ENCODE measurements around the gene SRGAP1.

SRGAP1 gene

DNA sequence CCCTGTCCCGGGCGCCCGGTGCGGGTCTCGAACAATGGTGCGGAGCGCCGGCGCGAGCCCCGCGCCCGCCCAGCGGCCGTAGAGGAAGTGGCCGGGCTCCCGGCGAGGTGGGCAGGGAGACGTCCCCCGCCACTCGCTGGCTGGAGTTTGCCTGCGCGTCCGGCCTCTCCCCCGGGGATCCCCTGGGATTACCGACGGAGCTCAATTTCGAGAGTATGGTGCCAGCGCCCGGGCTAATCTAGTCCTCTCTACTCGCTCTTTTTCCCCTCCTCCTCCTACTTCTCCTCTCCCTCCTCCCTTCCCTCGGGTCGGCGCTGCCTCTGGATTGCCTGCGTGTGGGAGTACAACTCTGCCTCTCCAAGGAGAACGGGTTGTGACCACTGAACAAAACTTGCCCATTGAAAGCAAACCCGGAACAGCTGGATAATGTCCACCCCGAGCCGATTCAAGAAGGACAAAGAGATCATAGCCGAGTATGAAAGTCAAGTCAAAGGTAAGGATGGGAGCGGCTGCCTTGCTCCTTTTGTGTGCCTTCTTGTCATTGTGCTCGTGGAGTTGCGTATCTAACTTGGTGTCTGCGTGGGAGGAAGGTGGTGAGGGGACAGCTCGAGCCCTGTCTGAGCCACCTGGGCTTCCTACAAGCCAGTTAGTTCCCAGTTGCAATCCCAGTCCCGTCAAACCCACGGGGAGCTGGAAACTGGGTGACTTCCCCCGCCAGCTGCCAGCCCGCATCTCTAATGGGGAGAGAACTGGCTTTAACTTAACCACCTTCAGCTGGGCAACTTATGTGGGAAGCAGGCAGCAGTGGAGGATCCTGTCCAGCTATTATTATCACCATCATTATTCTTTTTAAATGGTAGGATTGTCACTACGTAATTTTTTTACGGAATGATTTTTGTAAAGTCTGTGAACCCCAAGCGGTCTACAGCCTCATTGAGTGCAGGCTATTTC is at the start of gene SRGAP1:
SRGAP1 (plus strand) TSS at position 310 of the 951 bp plus-strand sequence; CDS start at position 427, 117 bp downstream.
- TF ChIP-seq GATA3 (IDR thresholded peaks at IDR 0.05; ENCODE audit: low read depth, low read length) = no peak
- TF ChIP-seq GATA2 (IDR thresholded peaks at IDR 0.05; ENCODE audit: low read depth, low read length) = no peak

DNA sequence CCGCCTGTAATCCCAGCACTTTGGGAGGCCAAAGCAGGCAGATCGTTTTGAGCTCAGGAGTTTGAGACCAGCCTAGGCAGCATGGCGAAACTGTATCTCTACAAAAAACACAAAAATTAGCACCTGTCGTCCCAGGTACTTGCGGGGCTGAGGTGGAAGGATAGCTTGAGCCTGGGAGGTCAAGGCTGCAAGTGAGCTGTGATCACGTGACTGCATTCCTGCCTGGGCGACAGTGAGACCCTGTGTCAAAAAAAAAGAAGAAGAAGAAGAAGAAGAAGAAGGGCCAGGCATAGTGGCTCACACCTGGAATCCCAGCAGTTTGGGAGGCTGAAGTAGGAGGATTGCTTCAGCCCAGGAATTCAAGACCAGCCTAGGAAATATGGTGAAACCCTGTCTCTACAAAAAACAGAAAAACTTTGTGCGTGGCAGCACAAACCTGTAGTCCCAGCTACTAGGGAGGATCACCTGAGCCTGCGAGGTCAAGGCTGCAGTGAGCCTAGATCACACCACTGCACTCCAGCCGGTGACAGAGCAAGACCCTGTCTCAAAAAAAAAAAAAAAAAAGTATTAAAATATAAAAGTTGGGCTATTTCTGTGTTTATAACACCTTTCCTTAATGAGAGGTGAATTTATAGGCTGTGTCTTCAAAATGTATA is 49.3 kb upstream of the SRGAP1 start:
- TF ChIP-seq GATA2 (IDR thresholded peaks at IDR 0.05; ENCODE audit: low read depth, low read length) = no peak
- TF ChIP-seq GATA3 (IDR thresholded peaks at IDR 0.05; ENCODE audit: low read depth, low read length) = no peak

DNA sequence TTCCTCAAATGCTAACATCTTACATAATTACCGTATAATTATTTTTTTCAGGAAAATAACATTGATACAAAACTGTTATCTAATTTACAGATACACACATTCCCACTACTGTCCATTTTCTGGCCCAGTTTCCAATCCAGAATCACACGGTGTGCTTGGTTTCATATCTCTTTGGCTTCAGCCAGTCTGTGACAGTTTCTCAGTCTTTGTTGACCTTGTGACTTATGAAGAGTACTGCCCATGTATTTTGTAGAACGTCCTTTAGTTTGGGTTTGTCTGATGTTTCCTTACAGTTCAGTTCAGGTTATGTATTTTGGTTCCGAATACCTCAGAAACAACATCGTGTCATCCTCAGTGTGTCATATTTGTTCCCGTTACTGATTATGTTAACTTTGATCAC is 48.6 kb upstream of the SRGAP1 start:
- TF ChIP-seq GATA2 (IDR thresholded peaks at IDR 0.05; ENCODE audit: low read depth, low read length) (no peak), GATA3 (IDR thresholded peaks at IDR 0.05; ENCODE audit: low read depth, low read length) (no peak)

DNA sequence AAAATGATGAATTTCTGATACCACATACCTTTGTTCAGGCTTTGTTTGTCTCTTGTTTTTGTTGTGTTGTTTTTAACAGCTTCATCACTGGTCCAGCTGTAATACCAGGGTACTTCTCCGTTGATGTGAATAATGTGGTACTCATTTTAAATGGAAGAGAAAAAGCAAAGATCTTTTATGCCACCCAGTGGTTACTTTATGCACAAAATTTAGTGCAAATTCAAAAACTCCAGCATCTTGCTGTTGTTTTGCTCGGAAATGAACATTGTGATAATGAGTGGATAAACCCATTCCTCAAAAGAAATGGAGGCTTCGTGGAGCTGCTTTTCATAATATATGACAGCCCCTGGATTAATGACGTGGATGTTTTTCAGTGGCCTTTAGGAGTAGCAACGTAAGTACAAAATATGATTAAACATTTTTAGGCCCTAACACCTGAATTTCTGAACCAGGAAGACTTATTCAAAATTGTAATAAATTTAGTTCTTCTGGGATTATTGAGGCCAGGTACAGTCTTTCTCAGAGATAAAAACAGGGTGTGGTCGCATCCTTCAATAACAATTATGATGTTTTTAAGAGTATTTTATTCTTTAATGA is 42.4 kb upstream of the SRGAP1 start:
- no peak for TF ChIP-seq GATA3 (IDR thresholded peaks at IDR 0.05; ENCODE audit: low read depth, low read length)
- no peak for TF ChIP-seq GATA2 (IDR thresholded peaks at IDR 0.05; ENCODE audit: low read depth, low read length)

DNA sequence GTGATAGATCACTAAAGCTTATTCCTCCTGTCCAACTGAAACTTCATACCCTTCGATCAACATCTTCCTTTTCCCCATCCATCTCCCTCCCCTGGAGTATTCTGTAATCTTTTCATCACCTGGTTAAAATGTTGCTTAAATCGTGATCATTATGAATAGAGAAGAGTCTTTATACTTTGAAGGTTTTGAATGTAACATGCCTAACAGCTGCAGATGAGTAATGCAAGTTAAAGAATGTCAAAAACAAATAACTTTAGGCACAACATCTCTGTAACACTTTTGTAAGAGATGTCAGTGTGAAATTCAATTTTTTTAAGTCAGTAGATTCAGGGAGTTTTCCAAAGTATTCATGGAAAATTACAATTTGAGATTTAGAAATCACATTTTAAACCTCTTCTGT is 39.8 kb upstream of the SRGAP1 start:
- no peak for TF ChIP-seq GATA3 (IDR thresholded peaks at IDR 0.05; ENCODE audit: low read depth, low read length)
- TF ChIP-seq GATA2 (IDR thresholded peaks at IDR 0.05; ENCODE audit: low read depth, low read length) = no peak

DNA sequence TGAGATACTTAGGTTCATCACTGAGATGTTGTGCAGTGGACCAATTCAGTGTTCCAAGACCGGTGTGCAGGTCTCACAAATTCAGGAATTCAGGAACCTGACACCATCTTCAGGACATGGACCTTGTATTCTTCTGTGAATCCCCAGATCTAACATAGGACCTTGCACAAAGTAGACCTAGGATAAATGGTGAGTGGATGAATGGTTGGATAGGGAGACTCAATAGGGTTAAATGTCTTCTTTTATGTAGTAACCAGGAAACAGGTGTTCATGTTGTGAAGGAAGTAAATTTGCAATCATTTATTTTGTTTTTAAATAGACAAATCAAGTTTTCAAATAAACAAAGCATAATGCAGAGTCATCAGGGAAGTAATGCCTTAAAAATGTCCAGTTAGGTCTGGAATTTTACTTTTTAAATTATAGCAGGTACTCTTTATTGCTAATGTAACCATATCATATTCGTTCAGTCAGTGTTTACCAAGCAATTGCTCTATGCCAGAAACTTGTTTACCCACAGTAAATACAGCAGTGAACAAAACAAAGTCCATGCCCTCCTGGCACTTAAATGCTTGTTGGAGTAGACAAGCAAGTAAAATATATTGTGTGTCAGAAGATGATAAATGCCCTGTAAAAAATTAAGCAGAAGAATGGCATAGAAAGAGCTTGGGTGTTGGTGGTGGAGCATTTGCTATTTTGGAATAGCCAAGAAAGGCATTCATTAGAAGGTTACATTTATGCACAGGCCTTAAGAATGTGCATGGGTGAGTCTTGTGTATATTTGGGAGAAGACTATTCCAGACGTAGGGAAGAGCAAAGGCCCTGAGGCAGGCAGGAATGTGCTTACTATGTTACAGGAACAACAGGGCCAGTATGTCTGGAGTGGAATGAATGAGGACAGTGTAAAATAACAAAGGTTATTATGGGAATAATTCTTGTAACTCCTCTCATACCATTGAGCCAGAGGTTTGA is 38.5 kb upstream of the SRGAP1 start:
- TF ChIP-seq GATA3 (IDR thresholded peaks at IDR 0.05; ENCODE audit: low read depth, low read length) (no peak), GATA2 (IDR thresholded peaks at IDR 0.05; ENCODE audit: low read depth, low read length) (no peak)

DNA sequence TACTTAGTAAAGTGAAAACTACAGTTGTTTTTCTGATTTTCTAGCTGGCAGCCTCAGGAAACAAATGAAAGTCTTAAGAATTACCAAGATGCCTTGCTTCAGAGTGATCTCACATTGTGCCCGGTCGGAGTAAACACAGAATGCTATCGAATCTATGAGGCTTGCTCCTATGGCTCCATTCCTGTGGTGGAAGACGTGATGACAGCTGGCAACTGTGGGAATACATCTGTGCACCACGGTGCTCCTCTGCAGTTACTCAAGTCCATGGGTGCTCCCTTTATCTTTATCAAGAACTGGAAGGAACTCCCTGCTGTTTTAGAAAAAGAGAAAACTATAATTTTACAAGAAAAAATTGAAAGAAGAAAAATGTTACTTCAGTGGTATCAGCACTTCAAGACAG is 35.9 kb upstream of the SRGAP1 start:
- TF ChIP-seq GATA3 (IDR thresholded peaks at IDR 0.05; ENCODE audit: low read depth, low read length) = no peak
- no peak for TF ChIP-seq GATA2 (IDR thresholded peaks at IDR 0.05; ENCODE audit: low read depth, low read length)

DNA sequence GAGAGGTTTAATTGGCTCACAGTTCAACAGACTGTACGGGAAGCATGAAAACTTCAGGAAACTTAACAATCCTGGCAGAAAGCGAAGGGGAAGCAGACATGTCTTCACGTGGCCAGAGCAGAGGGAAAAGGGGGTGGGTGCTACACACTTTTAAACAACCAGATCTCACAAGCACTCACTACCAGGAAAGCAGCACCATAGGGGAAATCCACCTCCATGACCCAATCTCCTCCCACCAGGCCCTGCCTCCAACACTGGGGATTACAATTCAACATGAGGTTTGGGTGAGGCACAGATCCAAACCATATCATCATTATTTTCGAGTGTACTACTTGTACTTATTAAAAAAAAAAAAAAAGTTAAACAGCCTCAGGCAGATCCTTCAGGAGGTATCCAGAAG is 34.9 kb upstream of the SRGAP1 start:
- TF ChIP-seq GATA3 (IDR thresholded peaks at IDR 0.05; ENCODE audit: low read depth, low read length) (no peak), GATA2 (IDR thresholded peaks at IDR 0.05; ENCODE audit: low read depth, low read length) (no peak)

DNA sequence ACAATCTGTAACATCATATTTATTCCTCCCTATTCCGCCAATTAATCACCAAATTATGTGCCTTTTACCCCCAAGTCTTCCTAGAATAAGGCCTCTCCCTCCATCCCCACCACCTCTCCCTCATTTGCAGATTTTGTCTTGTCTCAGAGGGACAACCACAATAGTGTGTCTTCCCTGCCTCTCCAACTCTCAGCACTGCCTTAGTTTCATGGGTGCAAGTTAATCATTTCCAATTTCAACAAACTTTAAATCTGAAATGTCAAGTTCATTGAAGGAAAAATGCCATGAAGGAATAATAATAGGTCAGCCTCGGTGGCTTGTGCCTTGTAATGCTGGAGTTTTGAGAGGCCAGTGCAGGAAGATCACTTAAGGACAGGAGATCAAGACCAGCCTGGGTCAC is 33.2 kb upstream of the SRGAP1 start:
- TF ChIP-seq GATA3 (IDR thresholded peaks at IDR 0.05; ENCODE audit: low read depth, low read length) (no peak), GATA2 (IDR thresholded peaks at IDR 0.05; ENCODE audit: low read depth, low read length) (no peak)

DNA sequence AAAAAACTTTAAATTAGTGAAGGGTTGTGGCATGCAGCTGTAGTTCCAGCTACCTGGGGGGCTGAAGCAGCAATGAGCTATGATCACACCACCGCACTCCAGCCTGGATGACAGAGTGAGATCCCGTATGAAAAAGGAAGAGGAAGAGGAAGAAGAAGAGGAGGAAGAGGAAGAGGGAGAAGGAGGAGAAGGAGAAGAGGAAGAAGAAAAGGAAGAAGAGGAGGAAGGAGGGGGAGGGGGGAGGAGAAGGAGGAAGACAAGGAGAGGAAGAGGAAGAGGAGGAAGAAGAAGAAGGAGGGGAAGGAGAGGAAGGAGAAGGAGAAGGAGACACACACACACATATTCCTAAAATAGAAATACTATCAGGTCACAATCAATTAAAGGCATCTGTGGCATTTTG is 32.7 kb upstream of the SRGAP1 start:
- TF ChIP-seq GATA2 (IDR thresholded peaks at IDR 0.05; ENCODE audit: low read depth, low read length) (no peak), GATA3 (IDR thresholded peaks at IDR 0.05; ENCODE audit: low read depth, low read length) (no peak)

DNA sequence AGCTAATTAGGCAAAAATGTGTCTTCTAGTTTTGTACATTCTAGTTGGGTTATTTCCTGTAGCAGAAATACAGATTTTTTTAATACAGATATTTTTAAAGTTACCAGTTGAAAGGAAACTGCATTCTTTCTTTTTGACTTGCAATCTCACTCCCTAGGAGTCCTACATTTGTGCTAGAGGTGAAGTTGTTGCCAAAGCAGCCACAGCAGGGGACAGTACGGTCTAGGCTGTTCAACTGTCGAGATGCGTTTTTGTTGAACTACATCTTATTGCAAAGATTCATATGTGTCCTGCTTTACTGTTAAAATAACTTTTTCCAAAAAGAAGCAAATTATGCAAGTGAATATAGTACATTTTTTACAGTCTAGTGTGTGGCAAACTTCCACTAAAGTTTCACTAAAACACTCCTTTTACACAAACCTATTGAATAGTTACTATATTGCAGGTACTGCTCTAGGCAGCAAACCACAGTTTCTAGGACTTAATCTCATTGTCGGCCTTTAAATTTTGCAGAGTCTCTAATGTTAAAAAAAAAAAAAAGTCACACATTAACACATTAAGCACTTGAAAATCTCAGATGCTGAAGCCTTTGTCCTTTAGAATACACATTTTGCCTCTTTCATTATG is 30.2 kb upstream of the SRGAP1 start:
- TF ChIP-seq GATA3 (IDR thresholded peaks at IDR 0.05; ENCODE audit: low read depth, low read length) = no peak
- no peak for TF ChIP-seq GATA2 (IDR thresholded peaks at IDR 0.05; ENCODE audit: low read depth, low read length)

DNA sequence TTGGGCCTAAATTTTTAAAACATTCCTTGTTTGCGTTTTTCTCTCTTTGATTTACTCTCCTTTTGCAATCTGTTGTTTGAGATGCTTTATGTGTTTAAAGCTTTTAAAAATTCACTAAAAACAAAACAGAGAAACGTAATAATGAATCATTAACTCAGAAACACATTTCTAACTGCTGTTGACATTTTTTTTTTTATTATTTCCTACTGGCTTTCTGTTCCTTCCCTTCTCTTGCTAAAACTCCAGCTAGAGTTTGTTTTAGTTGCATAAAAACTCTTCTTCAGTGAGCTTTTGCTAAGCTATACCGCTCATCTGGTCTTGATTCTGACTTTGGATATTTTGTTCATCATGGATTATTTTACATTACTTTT is 29.0 kb upstream of the SRGAP1 start:
- TF ChIP-seq GATA3 (IDR thresholded peaks at IDR 0.05; ENCODE audit: low read depth, low read length) (no peak), GATA2 (IDR thresholded peaks at IDR 0.05; ENCODE audit: low read depth, low read length) (no peak)

DNA sequence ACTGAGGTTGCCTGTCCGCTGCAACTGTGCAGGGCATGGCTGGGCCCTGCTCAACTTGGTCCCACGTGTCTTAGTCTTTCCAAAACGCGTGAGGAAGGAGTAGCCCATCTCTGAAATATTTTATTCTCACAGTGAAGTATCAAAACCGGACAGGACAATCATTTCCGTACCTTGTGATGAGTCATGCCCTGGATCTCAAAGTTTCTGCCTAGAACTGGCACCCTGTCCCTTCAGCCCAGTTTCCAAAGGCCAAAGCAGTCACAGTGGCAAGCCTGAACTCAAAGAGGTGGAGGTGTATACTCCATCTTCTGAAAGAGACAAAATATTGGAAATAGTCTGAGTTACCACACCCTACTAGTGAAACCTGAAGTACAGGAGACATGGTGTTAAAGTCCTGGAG is 28.5 kb upstream of the SRGAP1 start:
- TF ChIP-seq GATA3 (IDR thresholded peaks at IDR 0.05; ENCODE audit: low read depth, low read length) (no peak), GATA2 (IDR thresholded peaks at IDR 0.05; ENCODE audit: low read depth, low read length) (no peak)

Measured in SH-SY5Y (cell line).